CD4-positive, alpha-beta T cell (primary cell): ENCODE measurements around the gene MBTPS1. TPM values are rescaled to one million over a fixed set of nuclear protein-coding genes. Genes with fewer than 3 reads are reported as not detected.

Experiments used
- ATAC-seq: fragments of 200-7000 bp; cut with Tn5 transposase; one replicate; pipeline ENCODE4 v1.10.0; 2022; ENCODE audit warnings: mild to moderate bottlenecking; ENCODE audit not compliant: poor library complexity
- CTCF ChIA-PET: fragments of 350-600 bp; sonication (Branson Sonifier 250); formaldehyde crosslinking; loops from one replicate; lab custom pipeline; 2021; ENCODE audit warnings: antibody characterized with exemption, inconsistent platforms; lab: Charles Lee
- POLR2A ChIA-PET: fragments of 350-600 bp; sonication (Branson Sonifier 250); formaldehyde crosslinking; loops from one replicate; lab custom pipeline; 2021; ENCODE audit warnings: antibody characterized with exemption, inconsistent platforms; lab: Charles Lee
- DNase-seq, 14 experiments: peaks; one replicate each; pipeline ENCODE4 v3.0.0-alpha.2; 2013 to 2020; ENCODE audit warnings: mixed read lengths in 2 of 14
- H3K27ac ChIP-seq, 2 donors: one replicate each; pipeline versions ENCODE4 v1.5.1 to v1.7.0; 2013; ENCODE audit warnings: low read length in 2 of 2, low read depth in 1 of 2, mild to moderate bottlenecking in 1 of 2
- H3K27me3 ChIP-seq, 2 experiments: 1 replicate in 1 of 2; 2 replicates in 1 of 2; pipeline versions ENCODE4 v1.6.1 to v1.7.0; 2013; ENCODE audit warnings: low read length in 2 of 2, control low read depth in 1 of 2, mild to moderate bottlenecking in 1 of 2, moderate library complexity in 1 of 2; ENCODE audit not compliant: insufficient read depth in 2 of 2, control insufficient read depth in 1 of 2
- H3K36me3 ChIP-seq: one replicate; pipeline ENCODE4 v1.6.1; 2013; ENCODE audit warnings: low read length, control low read depth; ENCODE audit not compliant: insufficient read depth
- H3K4me1 ChIP-seq: one replicate; pipeline ENCODE4 v1.6.1; 2013; ENCODE audit warnings: low read length, control low read depth; ENCODE audit not compliant: insufficient read depth
- H3K4me3 ChIP-seq: one replicate; pipeline ENCODE4 v1.5.1; 2013; ENCODE audit warnings: mild to moderate bottlenecking, low read length, moderate library complexity
- H3K9me3 ChIP-seq, 2 experiments: 1 replicate in 1 of 2; 2 replicates in 1 of 2; pipeline versions ENCODE4 v1.6.1 to v1.7.0; 2013; ENCODE audit warnings: low read length in 2 of 2, mild to moderate bottlenecking in 2 of 2, control low read depth in 1 of 2, moderate library complexity in 1 of 2; ENCODE audit not compliant: control insufficient read depth in 1 of 2, insufficient read depth in 1 of 2
- H3K27ac Mint-ChIP-seq: one replicate; pipeline ENCODE4 v1.8.0; 2020; ENCODE audit warnings: mixed read lengths
- H3K27me3 Mint-ChIP-seq: one replicate; pipeline ENCODE4 v1.8.0; 2021; ENCODE audit warnings: mixed read lengths
- H3K36me3 Mint-ChIP-seq: one replicate; pipeline ENCODE4 v1.8.0; 2021; ENCODE audit warnings: low read depth, mixed read lengths
- H3K4me1 Mint-ChIP-seq: one replicate; pipeline ENCODE4 v1.8.0; 2021; ENCODE audit warnings: low read depth, mixed read lengths
- H3K4me3 Mint-ChIP-seq: one replicate; pipeline ENCODE4 v1.8.0; 2020; ENCODE audit warnings: mild to moderate bottlenecking, mixed read lengths
- H3K9me3 Mint-ChIP-seq: one replicate; pipeline ENCODE4 v1.8.0; 2020; ENCODE audit warnings: mixed read lengths
- CTCF ChIP-seq: fragments of 200-600 bp; IDR thresholded peaks from one replicate; pipeline ENCODE4 v1.8.0; 2022; ENCODE audit warnings: antibody characterized with exemption, mild to moderate bottlenecking
- intact Hi-C, 2 experiments: fragments of 100-400 bp; cut with DNase I in 1 of 2; cut with micrococcal nuclease in 1 of 2; formaldehyde crosslinking; loops; one replicate each; pipeline versions ENCODE4 v1.15.1 to v1.9.0; 2023 to 2025; cut with DNase I, micrococcal nuclease
- total RNA-seq, 174 experiments: library from RNA in 2 of 174; stranded (reverse) in 2 of 174; gene quantifications; one replicate each; pipeline ENCODE4 v1.2.3 and lab custom pipeline; 2021 to 2026

MBTPS1 gene
- total RNA-seq, 2 experiments from 2014 or later = 121 to 122 TPM

DNA sequence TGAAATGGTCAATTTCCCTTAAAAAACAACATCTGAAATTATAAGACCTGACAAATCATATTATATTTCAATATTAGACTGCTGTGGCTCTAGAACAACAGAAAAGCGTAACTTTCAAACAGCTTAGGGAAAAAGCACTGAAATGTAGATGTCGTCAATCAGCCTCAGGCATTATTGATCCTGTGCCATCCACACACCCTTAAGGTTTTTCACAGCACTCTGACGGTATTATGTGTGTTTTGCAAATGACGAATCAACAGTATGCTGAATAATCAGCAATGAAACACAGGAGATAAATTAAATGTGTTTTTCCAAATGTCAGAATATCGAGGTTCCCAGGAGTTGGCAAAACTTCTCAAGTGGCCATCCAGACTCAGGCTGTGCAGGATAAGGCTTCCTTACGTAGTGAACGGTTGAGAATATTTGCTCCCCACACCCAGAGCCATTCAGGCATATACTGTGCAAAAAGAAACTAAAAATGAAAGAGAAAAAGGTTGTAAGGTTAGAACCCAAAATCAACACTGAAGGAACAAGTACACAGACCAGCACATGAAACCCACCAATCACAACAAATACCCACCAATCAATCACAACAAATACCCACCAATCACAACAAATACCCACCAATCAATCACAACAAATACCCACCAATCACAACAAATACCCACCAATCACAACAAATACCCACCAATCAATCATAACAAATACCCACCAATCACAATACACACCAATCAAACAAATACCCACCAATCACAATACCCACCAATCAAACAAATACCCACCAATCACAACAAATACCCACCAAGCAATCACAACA is 7.7 kb upstream of the MBTPS1 start:
- no peak overlapping the region for H3K4me3 Mint-ChIP-seq
- no peaks in the 10 kb centered on the region for H3K9me3 ChIP-seq
- TF ChIP-seq CTCF = no peak
- no peak overlapping the region for H3K4me3 ChIP-seq
- no peak overlapping the region for H3K27ac Mint-ChIP-seq
- intact Hi-C loops = no loop called here
- ChIA-PET CTCF (interaction anchor here (1.4 kb wide), 1 partner anchor 62 kb away, joined by 4 read pairs; the partner anchor contains the start of gene TAF1C), POLR2A (no interaction called here)
- no peaks in the 10 kb centered on the region for H3K9me3 Mint-ChIP-seq
- no peaks in the 10 kb centered on the region for H3K27me3 Mint-ChIP-seq
- no peaks in the 10 kb centered on the region for H3K4me1 ChIP-seq
- H3K27ac ChIP-seq = no peak overlapping the region
- H3K36me3 Mint-ChIP-seq = peaks cover 42% of the 10 kb centered on the region
- no peaks in the 10 kb centered on the region for H3K27me3 ChIP-seq
- H3K4me1 Mint-ChIP-seq = no peaks in the 10 kb centered on the region
- no peak for ATAC-seq
- DNase-seq = no peak
- peaks cover 7% of the 10 kb centered on the region for H3K36me3 ChIP-seq

DNA sequence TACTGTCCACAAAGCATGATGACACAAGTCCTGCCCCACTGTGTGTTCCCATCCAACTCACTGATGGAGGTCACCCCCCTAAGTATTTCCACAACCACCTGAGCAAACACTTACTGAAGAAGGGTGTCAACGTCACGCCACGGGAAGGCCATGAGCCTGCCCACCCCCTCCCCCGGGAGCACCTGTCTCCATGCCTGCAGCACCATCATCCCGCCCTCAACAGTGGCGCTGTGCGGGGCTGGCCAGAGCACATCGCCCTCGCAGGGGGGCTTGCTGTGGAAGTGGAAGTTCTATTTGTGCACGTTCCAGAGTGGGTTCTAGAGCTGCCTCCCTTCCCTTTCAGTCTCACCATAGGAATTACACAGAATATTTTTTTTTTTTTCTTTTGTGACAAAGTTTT is 4.3 kb upstream of the MBTPS1 start:
- Histone ChIP-seq H3K4me1 (peaks cover 13% of the 10 kb centered on the region), H3K4me3 (no peak overlapping the region), H3K27ac (no peak overlapping the region), H3K27me3 (no peaks in the 10 kb centered on the region), H3K9me3 (no peaks in the 10 kb centered on the region), H3K36me3 (no peaks in the 10 kb centered on the region)
- Mint-ChIP-seq H3K4me1 (peaks cover 16% of the 10 kb centered on the region), H3K27ac (no peak overlapping the region), H3K4me3 (no peak overlapping the region), H3K27me3 (no peaks in the 10 kb centered on the region), H3K9me3 (no peaks in the 10 kb centered on the region), H3K36me3 (peaks cover 33% of the 10 kb centered on the region)
- ChIA-PET POLR2A (no interaction called here), CTCF (no interaction called here)
- intact Hi-C loops = no loop called here
- DNase-seq = no peak
- no peak for TF ChIP-seq CTCF
- no peak for ATAC-seq

DNA sequence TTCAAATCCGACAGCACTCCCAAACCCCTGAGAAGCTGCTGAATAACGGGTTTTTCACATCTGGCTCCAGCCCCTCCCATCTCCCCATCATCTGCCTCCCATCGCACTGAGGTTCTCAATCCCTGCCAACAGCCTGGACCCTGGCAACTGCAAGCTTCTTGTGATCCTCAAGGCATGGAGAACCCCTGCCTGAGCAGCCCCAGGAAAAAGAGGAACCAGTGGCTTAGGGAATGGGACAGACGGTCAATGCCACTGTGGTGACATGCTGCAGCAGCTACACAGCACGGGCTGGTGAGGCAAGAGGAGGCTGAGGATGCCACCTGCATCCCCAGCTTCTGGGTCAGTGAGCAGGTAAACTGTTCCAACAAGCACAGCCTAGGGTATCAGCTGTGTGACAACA is 3.3 kb upstream of the MBTPS1 start:
- ChIA-PET POLR2A (no interaction called here), CTCF (interaction anchor here (0.6 to 1.0 kb wide), 2 partner anchors 13 to 67 kb away, joined by 3 to 4 read pairs; partner anchors contain the start of gene TAF1C)
- peaks cover 26% of the 10 kb centered on the region for H3K4me1 Mint-ChIP-seq
- no peak overlapping the region for H3K27ac Mint-ChIP-seq
- DNase-seq (no peak), ATAC-seq (no peak)
- intact Hi-C loops = no loop called here
- no peaks in the 10 kb centered on the region for H3K36me3 ChIP-seq
- H3K36me3 Mint-ChIP-seq = peaks cover 29% of the 10 kb centered on the region
- no peak overlapping the region for H3K27ac ChIP-seq
- no peaks in the 10 kb centered on the region for H3K9me3 Mint-ChIP-seq
- no peak for TF ChIP-seq CTCF
- H3K9me3 ChIP-seq = no peaks in the 10 kb centered on the region
- H3K27me3 Mint-ChIP-seq = no peaks in the 10 kb centered on the region
- no peaks in the 10 kb centered on the region for H3K27me3 ChIP-seq
- no peak overlapping the region for H3K4me3 Mint-ChIP-seq
- peaks cover 20% of the 10 kb centered on the region for H3K4me1 ChIP-seq
- no peak overlapping the region for H3K4me3 ChIP-seq
